ENCODE results near the gene PRPF39.
"Not testable (repeated sequence)": the region's sequence is repeated elsewhere in the genome, so short reads cannot be mapped to it uniquely, and the experiment has no call there.

The PRPF39 gene

DNA sequence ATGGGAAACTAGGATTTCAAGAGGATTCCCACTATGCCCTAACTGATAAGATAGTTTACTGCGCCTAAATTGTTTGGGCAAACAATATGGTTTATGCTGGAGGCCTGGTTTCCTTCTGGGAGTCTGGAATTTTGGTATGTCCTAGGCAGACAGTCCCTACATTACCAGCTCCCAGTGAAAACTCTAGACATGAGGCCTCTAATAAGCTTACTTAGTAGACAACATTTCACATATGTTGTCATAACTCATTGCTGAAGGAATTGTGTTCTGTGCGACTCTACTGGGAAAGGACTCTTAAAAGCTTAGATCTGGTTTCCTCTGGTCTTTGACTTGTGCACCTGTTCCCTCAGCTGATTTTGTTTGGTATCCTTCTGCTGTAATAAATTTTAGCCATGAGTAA lies 18.0 kb upstream of the PRPF39 start:
- Mint-ChIP-seq H3K9me3 (no peaks in the 10 kb centered on the region), H3K4me3 (no peak overlapping the region), H3K27me3 (no peaks in the 10 kb centered on the region), H3K4me1 (no peaks in the 10 kb centered on the region), H3K27ac (no peak overlapping the region), H3K36me3 (peaks cover 2% of the 10 kb centered on the region)
- DNase-seq, result no peak
- CTCF ChIA-PET, result no interaction called here

DNA sequence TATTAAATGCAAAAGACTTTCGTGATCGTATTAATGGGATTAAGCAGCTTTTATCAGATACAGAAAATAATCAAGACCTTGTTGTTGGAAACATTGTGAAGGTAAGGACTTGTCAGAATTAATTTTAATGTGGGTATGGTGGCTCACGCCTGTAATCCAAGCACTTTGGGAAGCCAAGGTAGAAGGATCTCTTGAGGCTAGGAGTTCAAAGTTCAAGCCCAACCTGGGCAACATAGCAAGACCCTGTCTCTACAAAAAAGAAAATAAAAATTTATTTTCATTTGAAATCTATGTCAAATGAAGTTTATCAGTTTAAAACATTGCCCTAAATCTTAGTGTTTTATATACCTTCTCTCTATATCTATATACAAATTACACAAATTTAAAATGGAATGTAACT lies 17.2 kb upstream of the PRPF39 start:
- Mint-ChIP-seq H3K9me3 (no peaks in the 10 kb centered on the region), H3K4me1 (no peaks in the 10 kb centered on the region), H3K27me3 (no peaks in the 10 kb centered on the region), H3K4me3 (no peak overlapping the region), H3K36me3 (peaks cover 2% of the 10 kb centered on the region), H3K27ac (no peak overlapping the region)
- no peak for DNase-seq
- CTCF ChIA-PET, result no interaction called here

DNA sequence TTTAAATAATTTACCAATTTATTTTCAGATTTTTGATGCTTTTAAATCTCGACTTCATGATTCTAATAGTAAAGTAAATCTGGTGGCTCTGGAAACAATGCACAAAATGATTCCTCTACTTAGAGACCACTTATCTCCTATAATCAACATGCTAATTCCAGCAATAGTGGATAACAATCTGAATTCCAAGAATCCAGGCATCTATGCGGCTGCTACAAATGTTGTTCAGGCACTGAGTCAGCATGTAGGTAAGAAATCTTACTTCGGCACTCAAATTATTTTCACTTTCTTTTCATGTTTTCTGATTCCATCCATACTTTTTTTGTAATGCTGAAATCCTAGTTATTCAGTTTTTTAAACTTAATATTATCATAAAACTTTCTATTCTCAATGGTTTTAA lies 15.5 kb upstream of the PRPF39 start:
- no peak overlapping the region for H3K4me3 Mint-ChIP-seq
- CTCF ChIA-PET, result no interaction called here
- H3K27me3 Mint-ChIP-seq, result no peaks in the 10 kb centered on the region
- no peak for DNase-seq
- H3K36me3 Mint-ChIP-seq, result peaks cover 3% of the 10 kb centered on the region
- H3K9me3 Mint-ChIP-seq, result no peaks in the 10 kb centered on the region
- H3K27ac Mint-ChIP-seq, result no peak overlapping the region
- no peaks in the 10 kb centered on the region for H3K4me1 Mint-ChIP-seq

DNA sequence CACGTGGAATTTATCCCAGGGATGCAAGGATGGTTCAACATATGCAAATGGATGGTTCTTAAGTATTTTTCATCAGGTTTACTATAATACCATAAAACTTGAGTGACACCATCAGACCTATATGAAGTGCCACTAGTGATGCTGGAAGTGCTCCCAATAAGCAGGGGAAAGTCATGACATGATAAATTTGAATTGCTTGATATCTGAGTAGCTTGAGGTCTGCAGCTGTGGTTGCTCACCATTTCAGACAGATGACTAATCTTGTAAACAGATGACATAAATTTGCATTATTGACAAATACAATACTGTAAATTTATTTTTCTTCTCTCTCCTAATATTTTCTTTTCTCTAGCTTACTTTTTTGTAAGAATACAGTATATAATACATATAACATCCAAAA lies 13.7 kb upstream of the PRPF39 start:
- CTCF ChIA-PET, result no interaction called here
- no peak for DNase-seq
- H3K27ac Mint-ChIP-seq, result no peak overlapping the region
- H3K36me3 Mint-ChIP-seq, result peaks cover 3% of the 10 kb centered on the region
- no peaks in the 10 kb centered on the region for H3K27me3 Mint-ChIP-seq
- no peak overlapping the region for H3K4me3 Mint-ChIP-seq
- H3K4me1 Mint-ChIP-seq, result no peaks in the 10 kb centered on the region
- no peaks in the 10 kb centered on the region for H3K9me3 Mint-ChIP-seq

DNA sequence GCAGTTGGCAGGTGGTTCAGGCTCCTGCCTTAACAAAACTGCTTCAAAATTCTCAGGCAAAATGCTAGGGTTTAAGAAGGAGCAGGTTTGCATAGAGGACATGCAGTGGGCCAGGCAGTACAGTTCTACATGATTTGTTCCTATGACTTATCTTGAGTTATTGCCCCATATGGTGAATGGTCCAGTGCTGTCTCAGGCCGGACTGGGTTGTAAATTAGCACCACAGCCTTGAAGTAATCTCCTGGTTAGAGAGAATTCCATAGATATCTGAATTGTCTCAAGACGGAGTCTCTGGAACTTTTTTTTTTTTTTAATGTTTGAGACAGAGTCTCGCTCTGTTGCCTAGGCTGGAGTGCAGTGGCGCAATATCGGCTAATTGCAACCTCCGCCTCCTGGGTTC lies 11.8 kb upstream of the PRPF39 start:
- H3K27ac Mint-ChIP-seq, result no peak overlapping the region
- H3K4me1 Mint-ChIP-seq, result no peaks in the 10 kb centered on the region
- no peaks in the 10 kb centered on the region for H3K9me3 Mint-ChIP-seq
- no peak overlapping the region for H3K4me3 Mint-ChIP-seq
- DNase-seq, result no peak
- H3K27me3 Mint-ChIP-seq, result no peaks in the 10 kb centered on the region
- peaks cover 3% of the 10 kb centered on the region for H3K36me3 Mint-ChIP-seq
- CTCF ChIA-PET, result no interaction called here

DNA sequence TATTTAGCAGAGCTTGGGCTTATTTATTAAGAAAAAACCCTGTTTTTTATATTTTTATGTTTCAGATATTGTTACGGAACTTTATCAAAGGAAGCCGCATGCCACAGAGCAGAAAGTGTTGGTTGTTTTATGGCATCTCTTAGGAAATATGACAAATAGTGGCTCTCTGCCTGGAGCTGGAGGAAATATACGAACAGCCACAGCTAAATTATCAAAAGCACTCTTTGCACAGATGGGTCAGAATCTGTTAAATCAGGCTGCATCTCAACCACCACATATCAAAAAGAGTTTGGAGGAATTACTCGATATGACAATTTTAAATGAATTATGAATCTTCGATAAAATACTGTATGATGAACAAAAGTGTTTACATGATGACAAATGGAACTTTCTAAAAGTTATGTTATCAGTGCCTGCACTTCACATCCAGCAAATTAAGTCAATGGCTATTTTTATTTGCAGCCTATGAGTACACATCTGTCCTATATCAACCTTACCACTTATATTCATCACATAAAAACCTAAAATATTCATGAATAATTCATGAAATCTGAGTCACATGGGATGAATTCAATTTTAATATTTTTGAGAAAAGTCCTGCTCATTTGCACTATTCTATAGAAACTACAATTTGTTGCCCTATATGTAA lies 10.6 kb upstream of the PRPF39 start:
- no peak for DNase-seq
- Mint-ChIP-seq H3K27ac (no peak overlapping the region), H3K27me3 (no peaks in the 10 kb centered on the region), H3K36me3 (peaks cover 1% of the 10 kb centered on the region), H3K9me3 (no peaks in the 10 kb centered on the region), H3K4me1 (no peaks in the 10 kb centered on the region), H3K4me3 (no peak overlapping the region)
- CTCF ChIA-PET, result no interaction called here

DNA sequence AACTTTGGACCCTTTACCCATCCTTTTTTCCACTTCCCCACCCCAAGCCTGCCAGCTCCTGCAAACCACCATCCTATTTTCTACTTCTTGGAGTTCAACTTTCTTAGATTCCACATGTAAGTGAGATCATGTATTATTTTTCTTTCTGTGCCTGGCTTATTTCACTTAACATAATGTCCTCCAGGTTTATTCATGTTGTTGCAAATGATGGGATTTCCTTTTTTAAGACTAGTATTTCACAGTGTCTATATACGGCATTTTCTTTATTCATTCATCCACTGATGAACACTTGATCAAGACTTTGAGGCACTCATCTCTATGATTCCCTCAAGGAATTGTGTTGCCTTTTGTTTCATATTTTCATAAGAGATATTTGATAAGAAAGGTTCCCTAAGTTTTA lies 5.6 kb upstream of the PRPF39 start:
- Mint-ChIP-seq H3K27me3 (peaks cover 4% of the 10 kb centered on the region), H3K4me1 (peaks cover 6% of the 10 kb centered on the region), H3K27ac (no peak overlapping the region), H3K36me3 (no peaks in the 10 kb centered on the region), H3K4me3 (no peak overlapping the region), H3K9me3 (no peaks in the 10 kb centered on the region)
- no peak for DNase-seq
- CTCF ChIA-PET, result no interaction called here

DNA sequence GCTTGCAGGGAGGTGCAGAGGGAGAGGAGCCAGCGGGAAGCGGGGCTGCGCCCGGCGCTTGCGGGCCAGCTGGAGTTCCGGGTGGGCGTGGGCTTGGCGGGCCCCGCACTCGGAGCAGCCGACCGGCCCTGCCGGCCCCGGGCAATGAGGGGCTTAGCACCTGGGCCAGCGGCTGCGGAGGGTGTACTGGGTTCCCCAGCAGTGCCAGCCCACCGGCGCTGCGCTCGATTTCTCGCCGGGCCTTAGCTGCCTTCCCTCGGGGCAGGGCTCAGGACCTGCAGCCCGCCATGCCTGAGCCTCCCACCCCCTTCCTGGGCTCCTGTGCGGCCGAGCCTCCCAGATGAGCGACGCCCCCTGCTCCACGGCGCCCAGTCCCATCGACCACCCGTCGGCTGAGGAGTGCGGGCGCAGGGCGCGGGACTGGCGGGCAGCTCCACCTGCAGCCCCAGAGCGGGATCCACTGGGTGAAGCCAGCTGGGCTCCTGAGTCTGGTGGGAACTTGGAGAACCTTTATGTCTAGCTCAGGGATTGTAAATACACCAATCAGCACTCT lies 3.4 kb upstream of the PRPF39 start:
- not testable (repeated sequence) for H3K36me3 Mint-ChIP-seq, H3K27ac Mint-ChIP-seq, H3K9me3 Mint-ChIP-seq, DNase-seq, H3K4me3 Mint-ChIP-seq, H3K27me3 Mint-ChIP-seq
- H3K4me1 Mint-ChIP-seq, result peaks cover 17% of the 10 kb centered on the region
- CTCF ChIA-PET, result interaction anchor here (0.6 kb wide), 1 partner anchor 155 kb away, joined by 3 read pairs; no protein-coding TSS in a partner anchor

DNA sequence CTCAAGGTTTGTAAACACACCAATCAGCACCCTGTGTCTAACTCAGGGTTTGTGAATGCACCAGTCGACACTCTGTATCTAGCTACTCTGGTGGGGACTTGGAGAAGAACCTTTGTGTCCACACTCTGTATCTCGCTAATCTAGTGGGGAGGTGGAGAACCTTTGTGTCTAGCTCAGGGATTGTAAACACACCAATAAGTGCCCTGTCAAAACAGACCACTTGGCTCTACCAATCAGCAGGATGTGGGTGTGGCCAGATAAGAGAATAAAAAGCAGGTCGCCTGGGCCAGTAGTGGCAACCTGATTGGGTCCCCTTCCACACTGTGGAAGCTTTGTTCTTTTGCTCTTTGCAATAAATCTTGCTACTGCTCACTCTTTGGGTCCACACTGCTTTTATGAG lies 2.8 kb upstream of the PRPF39 start:
- H3K4me1 Mint-ChIP-seq, result peaks cover 23% of the 10 kb centered on the region
- not testable (repeated sequence) for H3K36me3 Mint-ChIP-seq, H3K27me3 Mint-ChIP-seq, H3K9me3 Mint-ChIP-seq, H3K4me3 Mint-ChIP-seq, DNase-seq, H3K27ac Mint-ChIP-seq
- CTCF ChIA-PET, result interaction anchor here (0.6 kb wide), 1 partner anchor 154 kb away, joined by 3 read pairs; no protein-coding TSS in a partner anchor

DNA sequence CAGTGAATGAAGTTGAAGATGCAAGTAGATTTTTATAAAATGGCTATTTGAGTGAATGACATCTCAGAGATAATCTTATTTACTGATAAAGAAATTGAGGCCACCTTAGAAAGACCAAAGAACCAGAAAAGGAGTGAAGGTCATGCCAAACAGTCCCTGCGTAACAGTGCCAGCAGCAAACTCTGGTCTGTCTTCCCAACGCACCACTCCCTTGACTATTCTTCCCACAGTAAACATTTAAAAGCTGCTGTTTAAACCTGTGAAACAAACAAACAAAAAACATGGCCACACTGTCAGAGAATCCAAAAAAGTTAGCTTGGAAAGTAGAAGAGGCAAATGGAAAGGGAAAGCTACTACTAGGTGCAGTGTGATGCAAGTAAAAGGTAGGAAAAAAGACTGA lies 1.5 kb upstream of the PRPF39 start:
- CTCF ChIA-PET, result no interaction called here
- Mint-ChIP-seq H3K36me3 (peaks cover 5% of the 10 kb centered on the region), H3K4me1 (peaks cover 35% of the 10 kb centered on the region), H3K4me3 (peak overlapping the region; percentile 6), H3K27ac (no peak overlapping the region), H3K27me3 (peaks cover 4% of the 10 kb centered on the region), H3K9me3 (no peaks in the 10 kb centered on the region)
- no peak for DNase-seq

DNA sequence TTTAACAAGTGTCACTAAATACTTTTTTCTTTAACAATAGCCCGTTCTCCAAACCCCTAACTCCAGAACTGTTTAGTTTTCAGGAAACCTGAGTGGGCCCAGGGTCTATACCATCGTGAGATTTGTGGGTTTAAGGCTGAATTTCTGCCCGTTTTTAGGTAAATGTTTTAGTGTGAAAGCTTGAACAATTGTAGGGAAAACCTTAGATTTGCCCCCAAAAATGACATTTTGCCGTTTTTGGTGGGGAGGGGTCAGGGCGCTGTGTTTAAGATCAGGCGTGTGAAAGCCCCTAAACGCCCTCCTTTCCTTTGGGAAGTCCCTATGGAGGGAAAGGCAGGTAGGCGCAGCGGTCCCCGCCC lies 320 bp upstream of the PRPF39 start:
- CTCF ChIA-PET, result no interaction called here
- Mint-ChIP-seq H3K4me1 (peaks cover 43% of the 10 kb centered on the region), H3K36me3 (peaks cover 5% of the 10 kb centered on the region), H3K27me3 (peaks cover 4% of the 10 kb centered on the region), H3K4me3 (peak overlapping the region; percentile 98), H3K9me3 (no peaks in the 10 kb centered on the region), H3K27ac (peak overlapping the region; percentile 46)
- no peak for DNase-seq

DNA sequence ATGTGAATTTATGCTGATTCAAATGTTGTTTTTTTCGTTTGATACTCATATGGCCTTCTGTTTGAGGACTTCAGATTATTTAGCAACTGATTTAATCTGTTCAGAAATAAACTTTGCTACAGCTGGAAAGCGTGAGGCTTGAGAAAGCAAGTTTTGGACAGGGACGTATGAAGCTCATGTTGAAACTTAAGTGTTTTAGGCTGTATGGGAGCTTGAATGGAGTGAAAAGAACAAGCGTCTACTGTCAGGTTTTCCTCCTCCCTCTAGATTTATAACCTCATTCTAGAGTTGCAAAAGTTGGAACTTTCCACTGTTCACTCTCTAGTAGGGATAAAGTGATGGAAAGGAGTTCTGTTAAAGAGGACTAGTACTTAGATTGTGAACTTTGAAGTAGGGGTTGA lies 1.0 kb downstream of the PRPF39 start:
- H3K27ac Mint-ChIP-seq, result peak overlapping the region; percentile 92
- peak overlapping the region; percentile 98 for H3K4me3 Mint-ChIP-seq
- peaks cover 56% of the 10 kb centered on the region for H3K4me1 Mint-ChIP-seq
- no peaks in the 10 kb centered on the region for H3K9me3 Mint-ChIP-seq
- no peak for DNase-seq
- H3K36me3 Mint-ChIP-seq, result peaks cover 5% of the 10 kb centered on the region
- peaks cover 4% of the 10 kb centered on the region for H3K27me3 Mint-ChIP-seq
- CTCF ChIA-PET, result interaction anchor here (0.6 kb wide), 1 partner anchor 12 kb away, joined by 3 read pairs; no protein-coding TSS in a partner anchor

DNA sequence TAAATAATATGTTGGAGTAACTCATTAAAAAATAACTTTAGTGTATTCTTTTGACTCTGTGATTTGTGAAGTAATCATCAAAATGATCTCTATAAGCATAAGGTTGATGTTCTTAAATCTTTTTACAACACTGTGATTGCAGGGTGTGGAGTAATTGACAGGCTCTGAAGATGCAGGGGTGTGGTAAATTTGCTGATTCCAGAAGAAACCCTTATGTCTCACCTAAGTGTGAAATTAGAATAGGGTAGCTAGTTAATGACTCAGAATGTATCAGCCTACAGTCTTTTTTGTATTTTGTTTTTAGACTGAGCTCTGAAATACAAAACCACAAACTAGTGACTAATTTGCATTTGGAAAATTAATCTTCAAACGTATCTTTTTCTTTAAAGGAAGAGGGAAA lies 5.9 kb downstream of the PRPF39 start:
- CTCF ChIA-PET, result no interaction called here
- Mint-ChIP-seq H3K4me1 (peaks cover 56% of the 10 kb centered on the region), H3K9me3 (no peaks in the 10 kb centered on the region), H3K4me3 (no peak overlapping the region), H3K36me3 (peaks cover 15% of the 10 kb centered on the region), H3K27ac (no peak overlapping the region), H3K27me3 (no peaks in the 10 kb centered on the region)
- no peak for DNase-seq

DNA sequence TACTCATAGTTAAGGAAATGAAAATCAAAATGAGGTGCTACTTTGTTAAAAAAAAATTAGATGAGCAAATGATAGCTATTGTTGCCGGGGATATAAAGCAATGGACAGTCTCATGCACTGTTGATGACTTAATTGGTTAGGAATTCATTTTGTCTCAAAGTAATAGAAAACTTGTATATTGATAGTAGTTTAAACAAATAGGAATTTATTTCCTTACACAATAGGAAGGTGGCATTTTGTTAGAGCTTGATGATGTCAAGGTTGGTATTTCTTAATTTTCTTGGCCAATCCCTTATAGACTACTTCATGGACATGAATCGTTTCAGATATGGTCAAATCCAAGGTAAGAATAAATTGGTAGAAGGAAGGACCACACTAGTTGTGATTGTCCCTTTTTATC lies 7.8 kb downstream of the PRPF39 start:
- no peak for DNase-seq
- Mint-ChIP-seq H3K27ac (no peak overlapping the region), H3K27me3 (no peaks in the 10 kb centered on the region), H3K9me3 (no peaks in the 10 kb centered on the region), H3K4me3 (no peak overlapping the region), H3K36me3 (peaks cover 27% of the 10 kb centered on the region), H3K4me1 (peaks cover 38% of the 10 kb centered on the region)
- CTCF ChIA-PET, result no interaction called here

DNA sequence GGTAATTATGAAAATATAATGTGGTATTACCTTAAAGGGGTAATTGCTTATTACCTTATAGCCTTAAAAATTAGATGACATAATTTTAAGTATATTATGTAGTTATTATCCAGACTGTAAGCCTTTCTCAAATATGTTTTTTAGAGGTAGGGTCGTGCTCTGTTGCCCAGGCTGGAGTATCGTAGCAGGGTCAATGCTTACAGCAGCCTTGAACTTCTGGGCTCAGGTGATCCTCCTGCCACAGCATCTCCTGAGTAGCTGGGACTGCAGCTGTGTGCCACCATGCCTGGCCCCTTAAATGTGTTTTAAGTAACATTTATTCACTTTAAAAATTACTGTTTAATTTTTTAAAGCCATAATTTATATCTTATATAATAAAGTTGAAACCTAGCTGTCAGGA lies 10.4 kb downstream of the PRPF39 start:
- CTCF ChIA-PET, result no interaction called here
- Mint-ChIP-seq H3K4me1 (peaks cover 17% of the 10 kb centered on the region), H3K36me3 (peaks cover 36% of the 10 kb centered on the region), H3K27me3 (no peaks in the 10 kb centered on the region), H3K4me3 (no peak overlapping the region), H3K27ac (no peak overlapping the region), H3K9me3 (no peaks in the 10 kb centered on the region)
- no peak for DNase-seq

DNA sequence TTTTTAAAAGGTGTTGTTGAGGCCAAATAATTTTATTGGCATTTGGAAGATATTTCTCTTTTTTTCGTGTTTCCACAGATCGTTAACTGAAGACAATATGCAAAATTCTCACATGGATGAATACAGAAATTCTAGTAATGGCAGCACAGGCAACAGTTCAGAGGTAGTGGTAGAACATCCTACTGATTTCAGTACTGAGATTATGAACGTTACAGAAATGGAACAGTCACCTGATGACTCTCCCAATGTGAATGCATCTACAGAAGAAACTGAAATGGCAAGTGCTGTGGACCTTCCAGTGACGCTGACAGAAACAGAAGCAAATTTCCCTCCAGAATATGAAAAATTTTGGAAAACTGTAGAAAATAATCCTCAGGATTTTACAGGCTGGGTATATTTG lies 11.2 kb downstream of the PRPF39 start:
- H3K4me1 Mint-ChIP-seq, result peaks cover 8% of the 10 kb centered on the region
- no peaks in the 10 kb centered on the region for H3K27me3 Mint-ChIP-seq
- no peak for DNase-seq
- CTCF ChIA-PET, result no interaction called here
- no peak overlapping the region for H3K27ac Mint-ChIP-seq
- H3K4me3 Mint-ChIP-seq, result no peak overlapping the region
- peaks cover 41% of the 10 kb centered on the region for H3K36me3 Mint-ChIP-seq
- H3K9me3 Mint-ChIP-seq, result no peaks in the 10 kb centered on the region

Measured in activated naive CD4-positive, alpha-beta T cell treated with anti-CD3 and anti-CD28 coated beads, Interleukin-2, amount 10 ng/mL, durations not matched to agents 7 days and 5 days (primary cell).